AML-193 (cell line): ENCODE measurements around the gene PDXK.

Experiments used
- DNase-seq, 2 experiments: peaks; one replicate each; lab custom pipeline; 2025; lab: John Stamatoyannopoulos, UW

PDXK gene

GRCh38 chr21:43764576-43765495 lies 45.9 kb downstream of the PDXK start:
- no peak for DNase-seq

GRCh38 chr21:43766734-43767497 lies 48.0 kb downstream of the PDXK start:
- DNase-seq, result no peak

GRCh38 chr21:43767498-43767983 lies 48.6 kb downstream of the PDXK start:
- DNase-seq, result no peak

DNA sequence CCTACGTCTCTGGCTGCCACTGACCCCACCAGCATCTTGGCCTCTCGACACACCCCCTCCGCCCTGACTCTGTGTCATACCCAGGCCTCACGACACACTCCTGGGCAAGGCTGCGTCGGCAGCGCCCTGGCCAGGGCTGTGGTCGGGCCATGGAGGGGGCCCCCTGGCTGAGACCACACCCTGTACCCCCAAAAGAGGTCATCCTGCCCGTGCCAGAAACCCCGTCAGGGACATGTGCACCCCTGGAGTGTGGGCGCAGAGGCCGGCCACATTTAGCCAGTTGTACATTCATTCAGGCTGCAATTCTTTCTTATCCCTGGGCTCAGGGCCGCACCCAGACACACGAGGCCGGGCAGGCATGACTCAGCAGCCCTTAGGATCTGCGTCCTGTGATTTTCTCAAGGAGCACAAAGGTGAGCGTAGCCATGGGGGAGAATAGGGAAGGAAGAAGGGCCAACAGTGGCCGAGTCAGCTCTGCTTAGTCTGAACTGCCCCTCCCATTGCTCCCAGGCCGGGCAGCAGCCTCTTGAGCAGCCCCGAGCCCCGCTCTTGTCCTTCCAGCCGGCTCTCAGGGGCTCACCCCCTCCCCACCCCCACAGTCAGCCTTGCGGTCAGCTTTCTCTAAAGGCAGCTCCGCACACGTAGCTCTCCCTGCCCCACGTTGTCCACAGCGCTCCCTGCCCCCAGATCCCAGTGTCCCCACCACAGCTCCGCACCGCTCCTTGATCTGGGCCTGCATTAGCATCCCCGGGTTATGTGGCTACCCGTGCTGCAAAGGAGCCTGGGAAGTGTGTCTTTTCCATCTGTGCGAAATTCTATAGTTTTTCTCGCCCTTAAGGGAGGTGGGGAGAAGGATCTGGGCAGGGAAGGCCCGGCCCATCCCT lies 49.3 kb downstream of the PDXK start:
- no peak for DNase-seq

- no peak for DNase-seq
Observed at GRCh38 chr21:43768868-43769167, 49.9 kb downstream of the PDXK start.

GRCh38 chr21:43769325-43769958 lies 50.5 kb downstream of the PDXK start:
- no peak for DNase-seq

DNA sequence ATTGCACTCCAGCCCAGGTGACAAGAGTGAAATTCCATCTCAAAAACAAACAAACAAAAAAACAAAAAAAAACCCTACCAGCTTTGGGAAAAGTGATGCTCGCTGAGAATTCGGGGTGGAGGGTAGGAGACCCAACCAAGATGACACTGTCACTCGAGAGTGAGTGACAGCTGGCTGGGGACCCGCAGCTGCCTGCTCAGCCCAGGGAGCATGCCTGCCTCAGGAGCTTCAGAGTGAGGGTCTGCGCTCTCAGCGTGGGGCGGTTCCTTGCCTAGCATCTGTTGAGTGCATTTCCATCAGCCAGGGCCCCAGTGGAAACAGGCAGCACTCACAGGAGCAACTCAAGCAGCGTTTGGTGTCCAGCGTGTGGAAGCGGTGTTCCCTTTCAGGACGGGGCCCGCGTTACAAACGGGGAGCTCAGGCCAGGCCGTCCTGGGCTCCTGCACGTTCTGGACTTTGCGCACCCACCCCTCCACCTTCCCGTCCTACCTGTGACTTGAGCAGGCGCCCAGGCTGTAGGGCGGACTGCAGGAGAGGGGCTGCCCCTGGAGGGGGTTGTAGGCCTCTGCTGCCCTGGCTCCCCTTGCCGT lies 51.2 kb downstream of the PDXK start:
- DNase-seq, result no peak

DNA sequence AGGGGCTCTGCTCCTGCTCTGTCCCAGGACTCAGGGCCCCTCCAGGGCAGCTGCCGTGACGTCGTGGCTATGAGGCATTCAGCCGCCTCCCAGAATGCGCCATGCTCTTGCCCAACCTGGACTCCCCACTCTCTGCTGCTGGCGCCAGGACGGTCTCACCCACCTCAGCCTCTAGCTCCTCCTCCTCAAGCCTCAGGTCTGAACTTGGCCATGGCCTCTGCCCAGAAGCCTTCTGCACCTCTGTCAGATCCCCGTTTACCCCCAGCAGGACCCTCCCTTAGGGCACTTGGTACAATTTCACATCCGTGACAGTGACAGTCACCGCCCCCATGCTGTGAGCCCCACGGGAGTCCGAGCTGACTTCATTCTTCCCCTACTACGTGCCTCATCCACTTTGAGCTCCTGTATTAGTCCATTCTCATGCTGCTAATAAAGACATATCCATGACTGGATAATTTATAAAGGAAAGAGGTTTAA lies 52.3 kb downstream of the PDXK start:
- no peak for DNase-seq

DNA sequence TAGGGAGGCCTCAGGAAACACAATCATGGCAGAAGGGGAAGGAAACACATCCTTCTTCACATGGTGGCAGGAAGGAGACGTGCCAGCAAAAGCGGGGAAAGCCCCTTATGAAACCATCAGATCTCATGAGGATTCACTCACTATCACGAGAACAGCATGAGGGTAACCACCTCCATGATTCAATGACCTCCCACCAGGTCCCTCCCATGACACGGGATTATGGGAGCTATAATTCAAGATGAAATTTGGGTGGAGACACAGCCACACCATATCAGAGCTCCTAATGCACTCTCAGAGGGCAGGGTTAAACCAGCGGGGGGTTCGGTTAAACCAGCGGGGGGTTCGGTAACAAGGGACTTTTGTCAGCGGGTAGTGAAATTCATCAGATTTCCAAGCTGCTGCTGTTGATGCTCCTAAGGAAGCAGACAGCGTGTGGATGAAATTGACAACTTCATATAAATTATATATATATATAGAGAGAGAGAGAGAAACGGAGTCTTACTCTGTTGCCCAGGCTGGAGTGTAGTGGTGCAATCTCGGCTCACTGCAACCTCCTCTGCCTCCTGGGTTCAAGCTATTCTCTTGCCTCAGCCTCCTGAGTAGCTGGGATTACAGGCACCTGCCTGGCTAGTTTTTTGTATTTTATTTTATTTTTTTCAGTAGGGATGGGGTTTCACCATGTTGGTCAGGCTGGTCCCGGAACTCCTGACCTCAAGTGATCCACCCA lies 52.9 kb downstream of the PDXK start:
- no peak for DNase-seq

DNA sequence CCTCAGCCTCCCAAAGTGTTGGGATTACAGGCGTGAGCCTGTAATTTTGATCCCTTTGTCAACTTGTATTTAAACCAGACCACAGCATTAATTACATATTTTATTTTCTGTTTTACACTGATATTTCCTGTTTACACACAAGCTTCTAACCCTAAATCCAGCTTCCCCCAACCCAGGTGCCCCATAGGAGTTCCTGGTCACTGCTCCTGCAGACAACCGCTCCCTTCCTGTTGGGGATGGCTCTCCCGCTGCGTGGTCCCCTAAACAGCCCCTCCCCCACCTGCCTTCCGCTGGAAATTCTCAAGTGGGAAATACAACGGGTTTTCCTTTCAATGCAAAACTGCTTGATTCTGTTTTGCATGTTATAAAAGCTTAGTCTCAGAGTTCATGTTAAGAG lies 53.5 kb downstream of the PDXK start:
- DNase-seq, result no peak

DNA sequence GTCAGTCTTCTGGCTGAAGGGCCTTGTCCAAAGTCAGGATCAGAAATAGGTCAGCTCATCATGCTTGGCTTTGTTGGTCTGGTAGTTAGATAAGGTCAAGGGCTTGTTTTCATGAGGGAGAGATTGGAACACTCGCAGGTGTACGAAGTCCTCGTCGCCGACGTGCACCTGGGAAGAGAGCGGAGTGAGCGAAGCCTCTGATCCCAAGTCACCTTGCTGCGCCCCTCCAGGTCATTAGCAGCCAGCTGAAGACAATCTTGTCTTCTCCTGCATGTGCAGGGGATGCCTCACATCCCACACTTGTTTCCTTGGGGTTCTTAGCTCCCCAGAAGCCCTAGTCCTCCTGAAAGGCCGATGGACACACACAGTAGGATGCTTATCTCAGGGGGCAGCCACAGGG lies 55.2 kb downstream of the PDXK start:
- no peak for DNase-seq

- no peak for DNase-seq
Observed at GRCh38 chr21:43775190-43775589, 56.3 kb downstream of the PDXK start.

DNA sequence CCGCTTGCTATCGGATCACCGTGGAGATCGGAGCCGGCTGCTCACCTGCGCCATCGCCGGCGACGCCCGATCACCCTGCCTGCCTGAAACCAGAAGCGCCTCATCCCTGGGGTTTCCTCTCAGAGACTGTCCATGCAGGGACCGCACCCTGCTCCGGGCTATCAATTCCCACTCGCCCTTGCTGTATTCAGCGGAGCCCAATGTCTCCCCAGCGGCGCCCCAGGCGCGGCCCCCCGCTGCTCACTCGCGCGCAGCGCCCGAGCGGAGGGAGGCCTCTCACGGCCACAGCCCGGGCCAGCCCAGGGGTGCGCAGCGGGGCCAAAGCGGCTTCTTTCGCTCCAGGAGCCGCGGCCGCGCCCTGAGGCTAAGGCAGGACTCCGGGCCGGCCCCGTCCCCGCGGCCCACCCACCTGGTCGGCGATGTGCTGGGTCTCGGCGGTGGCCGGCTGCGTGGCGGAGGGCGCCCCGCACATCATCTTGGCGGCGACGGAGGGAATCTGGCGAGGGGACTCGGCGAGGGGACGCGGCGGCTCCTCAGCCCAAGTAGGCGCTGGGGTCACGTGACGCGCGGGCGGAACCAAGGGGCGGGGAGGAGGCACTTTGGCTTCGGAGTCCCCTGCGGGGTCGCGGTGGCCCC lies 57.0 kb downstream of the PDXK start, which contains the start of gene CSTB:
Gene CSTB (minus strand): TSS at position 514 of the 636 bp plus-strand sequence. CDS start 39 bp downstream, at position 475.
- peak; percentile 26 to 33 for DNase-seq

DNA sequence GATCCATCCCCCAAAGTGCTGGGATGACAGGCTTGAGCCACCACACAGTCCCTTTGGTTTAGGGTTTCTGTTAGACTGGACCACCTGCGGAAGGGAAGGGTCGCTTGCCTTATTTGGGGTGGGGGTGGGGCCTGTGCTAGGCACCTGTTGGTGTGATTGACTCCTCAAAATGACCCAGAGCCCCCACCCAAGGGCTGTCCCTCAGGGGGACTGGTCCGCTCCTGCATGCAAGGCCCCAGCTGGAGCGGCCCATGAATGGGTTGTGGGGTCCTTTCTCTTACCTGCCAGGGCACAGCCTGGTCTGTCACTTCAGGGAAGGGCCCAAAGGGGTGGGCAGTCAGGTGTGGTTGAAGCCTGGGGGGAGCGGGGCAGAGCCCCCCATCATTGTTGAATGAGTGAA lies 59.0 kb downstream of the PDXK start:
- DNase-seq, result no peak

DNA sequence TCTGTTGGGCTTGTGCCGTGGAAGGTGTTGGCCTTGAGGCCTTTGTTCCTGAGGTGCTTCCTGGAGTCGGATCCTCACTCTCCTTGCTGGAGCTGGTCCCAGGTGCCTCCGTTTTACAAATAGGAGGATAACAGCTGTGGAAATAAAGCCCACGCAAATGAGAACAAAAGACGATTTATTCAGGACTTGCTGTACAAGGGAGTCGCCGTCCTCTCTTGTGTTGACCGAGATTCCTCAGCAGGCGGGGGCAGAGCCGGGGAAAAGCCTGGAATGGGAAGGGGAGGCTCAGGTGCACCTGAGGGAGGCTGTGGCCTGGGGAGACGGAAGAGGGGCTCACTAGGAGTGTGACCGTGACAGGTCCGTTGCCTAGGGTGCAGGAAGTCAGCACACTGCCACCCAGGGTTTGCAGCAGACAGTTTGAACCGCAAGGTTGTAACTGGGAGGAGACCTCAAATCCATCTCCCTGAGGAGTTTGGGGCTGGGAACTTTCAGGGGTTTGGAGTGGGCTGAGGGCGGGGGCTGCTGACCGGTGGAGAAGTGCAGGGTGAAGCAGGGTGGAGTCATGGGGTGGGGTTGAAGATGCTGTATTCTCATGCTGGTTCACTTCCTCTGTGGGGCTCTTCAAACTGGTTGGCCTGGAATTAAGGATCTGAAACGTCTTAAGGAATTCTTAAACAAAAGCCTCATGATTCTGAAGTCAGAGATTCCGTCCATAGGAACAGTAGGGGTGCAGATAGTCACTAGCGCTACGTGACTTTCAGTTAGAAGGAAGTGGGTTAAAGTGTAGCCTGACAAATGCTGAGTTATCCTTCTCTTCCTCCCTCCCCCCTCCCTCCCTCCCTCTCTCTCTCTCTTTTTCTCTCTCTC lies 59.8 kb downstream of the PDXK start:
- DNase-seq, result no peak

DNA sequence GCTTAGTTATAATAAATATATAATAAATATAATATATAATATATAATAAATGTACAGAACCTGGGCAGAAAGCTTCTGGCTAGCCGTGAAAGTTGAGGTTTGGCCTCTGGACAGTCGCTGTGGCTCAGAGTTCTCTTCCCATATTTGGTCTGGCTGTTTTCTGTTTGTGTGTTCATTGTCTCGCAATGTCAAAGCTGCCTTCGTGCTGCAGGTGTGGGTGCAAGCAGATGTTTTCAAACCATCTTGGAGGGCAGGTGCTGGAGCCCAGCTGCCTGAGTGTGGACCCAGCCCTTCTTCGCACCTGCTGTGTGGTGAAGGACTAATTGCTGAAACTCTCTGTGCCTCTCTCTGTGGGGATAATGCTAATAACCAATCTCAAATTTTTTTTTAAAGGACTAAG lies 60.7 kb downstream of the PDXK start:
- no peak for DNase-seq

DNA sequence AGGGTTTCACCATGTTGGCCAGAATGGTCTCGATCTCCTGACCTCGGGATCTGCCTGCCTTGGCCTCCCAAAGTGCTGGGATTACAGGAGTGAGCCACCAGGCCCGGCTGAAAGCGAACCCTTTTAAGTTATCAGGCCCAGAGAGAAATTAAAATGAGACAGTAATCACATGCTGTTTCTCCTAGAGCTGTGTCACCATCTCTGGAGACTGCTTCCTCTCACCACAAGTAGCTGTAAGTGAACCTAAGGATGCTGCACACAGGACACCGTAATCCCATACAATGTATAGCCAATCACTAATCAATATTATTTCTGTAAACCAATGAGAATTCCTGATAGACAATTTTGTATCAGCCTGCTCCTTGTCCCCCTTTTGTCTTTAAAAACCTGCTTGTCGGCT lies 62.9 kb downstream of the PDXK start:
- DNase-seq, result no peak

DNA sequence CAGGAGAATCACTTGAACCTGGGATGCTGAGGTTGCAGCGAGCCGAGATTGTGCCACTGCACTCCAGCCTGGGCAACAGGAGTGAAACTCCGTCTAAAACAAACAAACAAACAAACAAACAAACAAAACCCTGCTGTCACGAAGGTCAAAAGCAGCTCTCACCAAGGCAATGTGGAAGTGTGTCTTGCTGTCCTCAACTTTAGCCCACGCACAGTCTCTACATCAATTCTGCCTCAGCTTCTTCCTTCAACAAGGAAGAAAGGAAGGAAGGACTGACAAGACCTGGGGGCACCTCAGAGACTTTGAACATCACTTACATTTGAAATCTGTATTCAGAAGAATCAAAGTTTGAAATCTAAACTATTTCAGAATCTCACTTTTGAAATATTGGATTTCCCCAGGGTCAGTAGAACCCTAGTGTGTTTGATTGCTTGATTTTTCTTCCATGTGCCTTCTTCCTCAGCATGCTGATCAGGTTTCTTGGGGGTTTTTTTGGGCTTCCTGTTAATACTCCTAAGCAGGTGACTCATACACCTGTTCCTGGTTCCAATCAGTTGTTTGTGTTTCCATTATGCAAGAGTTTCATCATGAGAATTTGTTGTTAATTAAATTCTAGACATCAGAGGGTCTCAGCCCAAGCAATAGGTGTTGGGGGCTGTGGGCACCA lies 63.6 kb downstream of the PDXK start:
- DNase-seq, result no peak
